Psoas muscle (tissue), 8 donors: ENCODE data around the gene MAML2. TPM values are rescaled to one million over a fixed set of nuclear protein-coding genes. Genes with fewer than 3 reads are reported as not detected.

Experiments
- ATAC-seq, 4 donors: fragments of 200-7000 bp; cut with Tn5 transposase; one replicate each; pipeline ENCODE4 v1.9.1; 2020; ENCODE audit warnings: moderate library complexity in 3 of 4, mild to moderate bottlenecking in 2 of 4
- DNase-seq, 2 donors: peaks; one replicate each; pipeline ENCODE4 v3.0.0-alpha.2; 2020
- H3K27ac ChIP-seq: fragments of 200-600 bp; one replicate; pipeline ENCODE4 v1.8.0; 2022
- H3K27me3 ChIP-seq, 3 donors: fragments of 200-600 bp in 1 of 3; one replicate each; pipeline versions ENCODE4 v1.6.1 to v1.8.0; 2013 to 2022; ENCODE audit warnings: low read length in 2 of 3, mild to moderate bottlenecking in 2 of 3, moderate library complexity in 1 of 3; ENCODE audit not compliant: insufficient read depth in 3 of 3
- H3K36me3 ChIP-seq, 2 donors: fragments of 200-600 bp in 1 of 2; one replicate each; pipeline versions ENCODE4 v1.6.1 to v1.8.0; 2013 to 2022; ENCODE audit warnings: low read depth in 1 of 2, mild to moderate bottlenecking in 1 of 2, moderate library complexity in 1 of 2; ENCODE audit not compliant: insufficient read depth in 1 of 2
- H3K4me1 ChIP-seq: fragments of 200-600 bp; one replicate; pipeline ENCODE4 v1.8.0; 2022
- H3K4me3 ChIP-seq: fragments of 200-600 bp; one replicate; pipeline ENCODE4 v1.8.0; 2022; ENCODE audit warnings: mild to moderate bottlenecking
- H3K9me3 ChIP-seq: fragments of 200-600 bp; one replicate; pipeline ENCODE4 v1.8.0; 2022
- CTCF ChIP-seq: fragments of 200-600 bp; IDR thresholded peaks from one replicate; pipeline ENCODE4 v1.8.0; 2022; ENCODE audit warnings: antibody characterized with exemption
- WGBS, 3 donors: extraction: QIAGEN DNeasy Blood & Tissue Kit; methylation state at CpG; one replicate each; pipeline versions ENCODE4 v1.1.6 to v1.1.7; 2013; 5-methylcytosine and 5-hydroxymethylcytosine counted together
- intact Hi-C, 2 donors: fragments of 100-400 bp; cut with DNase I; formaldehyde crosslinking; loops; one replicate each; pipeline versions ENCODE4 v1.11.0 to v1.14.2; 2022
- polyA plus RNA-seq, 3 donors: library from polyadenylated mRNA; stranded (reverse); fragments of 200-250 nt; gene quantifications; one replicate each; pipeline ENCODE4 v1.2.3, GENCODE V29; 2013
- total RNA-seq, 4 donors: library from RNA; stranded (reverse); fragmentation: NEBNext Ultra II Directional in 2 of 4; extraction: Animal tissue kit (Norgen Biotek cat#: 25700) in 2 of 4; gene quantifications; one replicate each; pipeline versions ENCODE4 v1.2.1 to v1.2.4, GENCODE V29; 2021 to 2023
- donor health status: healthy with polysubstance abuse.
- donor health status: DM: no; HTN: no; CAD: no; lungs with moderate emphysema.
- donor health status: Bipolar disorder and iron deficiency.
- donor health status: healthy.
- donor health status: DM: yes; HTN: yes; CAD: no.
- donor health status: DM: no; HTN: no; CAD: no.
- donor health status: DM: no; HTN: no; CAD: no.
- donor health status: DM: yes; HTN: yes; CAD: no.

Gene MAML2
- total and polyA plus RNA-seq, 7 donors = 0.39 to 3.7 (median 1.5) TPM

- no peak overlapping the region for H3K4me3 ChIP-seq
- intact Hi-C loops = no loop called here
- WGBS, 3 donors = 78 to 85% (median 81%) methylated on average over 4 of the region's 4 CpGs
- H3K4me1 ChIP-seq = no peaks in the 10 kb centered on the region
- no peak for DNase-seq
- H3K36me3 ChIP-seq = no peaks in the 10 kb centered on the region
- H3K9me3 ChIP-seq = no peaks in the 10 kb centered on the region
- no peak for TF ChIP-seq CTCF
- no peaks in the 10 kb centered on the region for H3K27me3 ChIP-seq
- ATAC-seq = no peak
- H3K27ac ChIP-seq = no peak overlapping the region
Observed at GRCh38 chr11:96193745-96194443, 149.1 kb downstream of the MAML2 start.

- no peak for TF ChIP-seq CTCF
- Histone ChIP-seq H3K4me1 (no peaks in the 10 kb centered on the region), H3K9me3 (no peaks in the 10 kb centered on the region), H3K36me3 (no peaks in the 10 kb centered on the region), H3K27ac (no peak overlapping the region), H3K4me3 (no peak overlapping the region), H3K27me3 (no peaks in the 10 kb centered on the region)
- intact Hi-C loops = no loop called here
- WGBS, 3 donors = 84 to 89% (median 86%) methylated on average over 4 of the region's 4 CpGs
- DNase-seq (no peak), ATAC-seq (no peak)
Observed at GRCh38 chr11:96191752-96192151, 151.2 kb downstream of the MAML2 start.

- H3K27ac ChIP-seq = no peak overlapping the region
- H3K9me3 ChIP-seq = no peaks in the 10 kb centered on the region
- intact Hi-C loops = no loop called here
- no peak for ATAC-seq
- no peak for TF ChIP-seq CTCF
- no peaks in the 10 kb centered on the region for H3K4me1 ChIP-seq
- no peak overlapping the region for H3K4me3 ChIP-seq
- no peak for DNase-seq
- H3K36me3 ChIP-seq = no peaks in the 10 kb centered on the region
- no peaks in the 10 kb centered on the region for H3K27me3 ChIP-seq
- 93 to 98% (median 93%) methylated on average over 1 of the region's 1 CpG for WGBS, 3 donors
Observed at GRCh38 chr11:96189351-96189750, 153.6 kb downstream of the MAML2 start.

GRCh38 chr11:96188243-96189006 is 154.6 kb downstream of the MAML2 start:
- Histone ChIP-seq H3K27me3 (no peaks in the 10 kb centered on the region), H3K4me3 (no peak overlapping the region), H3K9me3 (no peaks in the 10 kb centered on the region), H3K36me3 (no peaks in the 10 kb centered on the region), H3K4me1 (no peaks in the 10 kb centered on the region), H3K27ac (no peak overlapping the region)
- DNase-seq = no peak
- no peak for TF ChIP-seq CTCF
- 31 to 43% (median 40%) methylated on average over 2 of the region's 2 CpGs for whole genome bisulfite sequencing, 3 donors
- no peak for ATAC-seq
- intact Hi-C loops = no loop called here
